Neural progenitor cell (in vitro differentiated cells): ENCODE measurements around the gene PCYOX1L. TPM values are rescaled to one million over a fixed set of nuclear protein-coding genes. Genes with fewer than 3 reads are reported as not detected.

ENCODE experiments used
- DNase-seq: peaks from one replicate; pipeline ENCODE4 v3.0.0-alpha.2; 2016; ENCODE audit warnings: low spot score
- H2AFZ ChIP-seq: fragments of 200-600 bp; sonication (generic); replicated peaks from 2 replicates; pipeline ENCODE4 v1.6.1; 2016; ENCODE audit warnings: antibody characterized with exemption
- H3F3A ChIP-seq: fragments of 200-600 bp; sonication (generic); 2 replicates; pipeline ENCODE4 v1.6.1; 2016; ENCODE audit warnings: antibody characterized with exemption, low read depth
- H3K27ac ChIP-seq: fragments of 200-600 bp; sonication (generic); 2 replicates; pipeline ENCODE4 v1.5.1; 2016; ENCODE audit warnings: mild to moderate bottlenecking
- H3K27me3 ChIP-seq: fragments of 200-600 bp; sonication (generic); 2 replicates; pipeline ENCODE4 v1.6.1; 2016; ENCODE audit warnings: mild to moderate bottlenecking, moderate library complexity
- H3K36me3 ChIP-seq: fragments of 200-600 bp; sonication (generic); 2 replicates; pipeline ENCODE4 v1.5.1; 2016
- H3K4me1 ChIP-seq: fragments of 200-600 bp; sonication (generic); 2 replicates; pipeline ENCODE4 v1.6.1; 2016; ENCODE audit warnings: mixed run types
- H3K4me2 ChIP-seq: fragments of 200-600 bp; sonication (generic); 2 replicates; pipeline ENCODE4 v1.6.1; 2016
- H3K4me3 ChIP-seq: fragments of 200-600 bp; sonication (generic); 2 replicates; pipeline ENCODE4 v1.5.1; 2016
- H3K79me2 ChIP-seq: fragments of 200-600 bp; sonication (generic); 2 replicates; pipeline ENCODE4 v1.6.1; 2016; ENCODE audit warnings: low read depth
- H3K9ac ChIP-seq: fragments of 200-600 bp; sonication (generic); 2 replicates; pipeline ENCODE4 v1.6.1; 2016
- H3K9me3 ChIP-seq: fragments of 200-600 bp; sonication (generic); 2 replicates; pipeline ENCODE4 v1.5.1; 2016; ENCODE audit warnings: low read depth
- H4K20me1 ChIP-seq: fragments of 200-600 bp; sonication (generic); 2 replicates; pipeline ENCODE4 v1.6.1; 2016; ENCODE audit warnings: low read depth
- H3K27ac Mint-ChIP-seq: 3 replicates; pipeline ENCODE4 v1.8.0; 2021; ENCODE audit warnings: mixed read lengths
- H3K27me3 Mint-ChIP-seq: 2 replicates; pipeline ENCODE4 v1.8.0; 2022; ENCODE audit warnings: low read depth, mild to moderate bottlenecking, inconsistent platforms, moderate library complexity, mixed read lengths; ENCODE audit not compliant: insufficient read depth
- H3K36me3 Mint-ChIP-seq: 3 replicates; pipeline ENCODE4 v1.8.0; 2021; ENCODE audit warnings: mixed read lengths
- H3K4me1 Mint-ChIP-seq: 3 replicates; pipeline ENCODE4 v1.8.0; 2021; ENCODE audit warnings: mixed read lengths
- H3K4me3 Mint-ChIP-seq: 3 replicates; pipeline ENCODE4 v1.8.0; 2021; ENCODE audit warnings: mild to moderate bottlenecking, moderate library complexity, mixed read lengths
- H3K9me3 Mint-ChIP-seq: 3 replicates; pipeline ENCODE4 v1.8.0; 2020; ENCODE audit warnings: mixed read lengths
- EZH2 ChIP-seq: fragments of 200-600 bp; sonication (generic); IDR thresholded peaks from 2 replicates; pipeline ENCODE4 v1.6.1; 2017; ENCODE audit warnings: antibody characterized with exemption, mild to moderate bottlenecking, moderate library complexity
- EZH2phosphoT487 ChIP-seq: fragments of 200-600 bp; sonication (generic); IDR thresholded peaks from 2 replicates; pipeline ENCODE4 v1.6.1; 2017; ENCODE audit warnings: antibody characterized with exemption
- total RNA-seq: library from RNA; depleted of rRNA; stranded (reverse); fragments of >200 nt; gene quantifications from 2 replicates; pipeline ENCODE4 v1.2.3, GENCODE V29; 2015; ENCODE audit warnings: low replicate concordance
- TF ChIP-seq, protein P1 (sequence below): fragments of 200-600 bp; sonication (generic); IDR thresholded peaks from 2 replicates; pipeline ENCODE4 v1.5.1; 2017; ENCODE audit warnings: antibody characterized with exemption, mild to moderate bottlenecking

The PCYOX1L gene
- total RNA-seq, 1 donor from 2014 or later, result 16.4 TPM

- Histone ChIP-seq H3K4me1 (peaks cover 3% of the 10 kb centered on the region), H3K9me3 (no peaks in the 10 kb centered on the region), H3K9ac (no peak overlapping the region), H3F3A (no peaks in the 10 kb centered on the region), H3K36me3 (no peaks in the 10 kb centered on the region), H2AFZ (no peak overlapping the region), H3K4me3 (no peak overlapping the region), H4K20me1 (no peaks in the 10 kb centered on the region), H3K27ac (no peak overlapping the region), H3K79me2 (no peaks in the 10 kb centered on the region), H3K27me3 (no peaks in the 10 kb centered on the region), H3K4me2 (no peak overlapping the region)
- TF ChIP-seq, protein P1, sequence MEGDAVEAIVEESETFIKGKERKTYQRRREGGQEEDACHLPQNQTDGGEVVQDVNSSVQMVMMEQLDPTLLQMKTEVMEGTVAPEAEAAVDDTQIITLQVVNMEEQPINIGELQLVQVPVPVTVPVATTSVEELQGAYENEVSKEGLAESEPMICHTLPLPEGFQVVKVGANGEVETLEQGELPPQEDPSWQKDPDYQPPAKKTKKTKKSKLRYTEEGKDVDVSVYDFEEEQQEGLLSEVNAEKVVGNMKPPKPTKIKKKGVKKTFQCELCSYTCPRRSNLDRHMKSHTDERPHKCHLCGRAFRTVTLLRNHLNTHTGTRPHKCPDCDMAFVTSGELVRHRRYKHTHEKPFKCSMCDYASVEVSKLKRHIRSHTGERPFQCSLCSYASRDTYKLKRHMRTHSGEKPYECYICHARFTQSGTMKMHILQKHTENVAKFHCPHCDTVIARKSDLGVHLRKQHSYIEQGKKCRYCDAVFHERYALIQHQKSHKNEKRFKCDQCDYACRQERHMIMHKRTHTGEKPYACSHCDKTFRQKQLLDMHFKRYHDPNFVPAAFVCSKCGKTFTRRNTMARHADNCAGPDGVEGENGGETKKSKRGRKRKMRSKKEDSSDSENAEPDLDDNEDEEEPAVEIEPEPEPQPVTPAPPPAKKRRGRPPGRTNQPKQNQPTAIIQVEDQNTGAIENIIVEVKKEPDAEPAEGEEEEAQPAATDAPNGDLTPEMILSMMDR, result peak; percentile 84
- TF ChIP-seq EZH2, result no peak
- Mint-ChIP-seq H3K27ac (peak overlapping the region; percentile 17), H3K4me1 (peaks cover 20% of the 10 kb centered on the region), H3K4me3 (no peak overlapping the region), H3K27me3 (no peaks in the 10 kb centered on the region), H3K36me3 (no peaks in the 10 kb centered on the region), H3K9me3 (no peaks in the 10 kb centered on the region)
- peak; percentile 91 for DNase-seq
These were observed 9.6 kb downstream of the PCYOX1L start for GRCh38 chr5:149367249-149367971.

DNA sequence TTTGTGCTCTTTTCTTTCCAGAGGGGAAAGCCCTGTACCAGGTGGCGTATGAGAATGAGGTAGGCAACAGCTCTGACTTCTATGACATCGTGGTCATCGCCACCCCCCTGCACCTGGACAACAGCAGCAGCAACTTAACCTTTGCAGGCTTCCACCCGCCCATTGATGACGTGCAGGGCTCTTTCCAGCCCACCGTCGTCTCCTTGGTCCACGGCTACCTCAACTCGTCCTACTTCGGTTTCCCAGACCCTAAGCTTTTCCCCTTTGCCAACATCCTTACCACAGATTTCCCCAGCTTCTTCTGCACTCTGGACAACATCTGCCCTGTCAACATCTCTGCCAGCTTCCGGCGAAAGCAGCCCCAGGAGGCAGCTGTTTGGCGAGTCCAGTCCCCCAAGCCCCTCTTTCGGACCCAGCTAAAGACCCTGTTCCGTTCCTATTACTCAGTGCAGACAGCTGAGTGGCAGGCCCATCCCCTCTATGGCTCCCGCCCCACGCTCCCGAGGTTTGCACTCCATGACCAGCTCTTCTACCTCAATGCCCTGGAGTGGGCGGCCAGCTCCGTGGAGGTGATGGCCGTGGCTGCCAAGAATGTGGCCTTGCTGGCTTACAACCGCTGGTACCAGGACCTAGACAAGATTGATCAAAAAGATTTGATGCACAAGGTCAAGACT, 10.3 kb downstream of the PCYOX1L start:
- no peak for DNase-seq
- Histone ChIP-seq H3K4me3 (no peak overlapping the region), H3K9ac (no peak overlapping the region), H3K36me3 (no peaks in the 10 kb centered on the region), H3K9me3 (no peaks in the 10 kb centered on the region), H3K27ac (no peak overlapping the region), H3K79me2 (no peaks in the 10 kb centered on the region), H3K4me2 (no peak overlapping the region), H2AFZ (no peak overlapping the region), H3K4me1 (peaks cover 3% of the 10 kb centered on the region), H4K20me1 (no peaks in the 10 kb centered on the region), H3K27me3 (no peaks in the 10 kb centered on the region), H3F3A (no peaks in the 10 kb centered on the region)
- Mint-ChIP-seq H3K9me3 (no peaks in the 10 kb centered on the region), H3K27ac (peak overlapping the region; percentile 58), H3K4me1 (peaks cover 20% of the 10 kb centered on the region), H3K36me3 (no peaks in the 10 kb centered on the region), H3K27me3 (no peaks in the 10 kb centered on the region), H3K4me3 (no peak overlapping the region)
- TF ChIP-seq EZH2phosphoT487 (no peak), EZH2 (no peak)
- TF ChIP-seq, protein P1, result no peak

- Histone ChIP-seq H3K36me3 (no peaks in the 10 kb centered on the region), H2AFZ (no peak overlapping the region), H3K9ac (no peak overlapping the region), H3K79me2 (no peaks in the 10 kb centered on the region), H3K4me1 (peaks cover 3% of the 10 kb centered on the region), H3K27ac (no peak overlapping the region), H3K9me3 (no peaks in the 10 kb centered on the region), H3K27me3 (no peaks in the 10 kb centered on the region), H3K4me2 (no peak overlapping the region), H3K4me3 (no peak overlapping the region), H3F3A (no peaks in the 10 kb centered on the region), H4K20me1 (no peaks in the 10 kb centered on the region)
- Mint-ChIP-seq H3K4me3 (no peak overlapping the region), H3K27me3 (no peaks in the 10 kb centered on the region), H3K4me1 (peaks cover 23% of the 10 kb centered on the region), H3K27ac (no peak overlapping the region), H3K9me3 (no peaks in the 10 kb centered on the region), H3K36me3 (no peaks in the 10 kb centered on the region)
- DNase-seq, result no peak
- TF ChIP-seq, protein P1, result no peak
- TF ChIP-seq EZH2phosphoT487 (no peak), EZH2 (no peak)
These were observed 13.0 kb downstream of the PCYOX1L start for GRCh38 chr5:149370878-149371277.
